IMR-90 (cell line): ENCODE data around the gene CECR2.

ENCODE experiments used
- CEBPB ChIP-seq: IDR thresholded peaks from 2 replicates; pipeline ENCODE4 v1.6.1; 2012; ENCODE audit warnings: low read depth, low read length, improper control_type of control experiment
- CHD1 ChIP-seq: IDR thresholded peaks from 2 replicates; pipeline ENCODE4 v1.6.1; 2012; ENCODE audit warnings: low read depth, low read length, improper control_type of control experiment
- FOS ChIP-seq: fragments of 150-350 bp; IDR thresholded peaks from 2 replicates; pipeline ENCODE4 v1.6.1; 2016; ENCODE audit warnings: low read depth, low read length
- NFE2L2 ChIP-seq: fragments of 150-350 bp; IDR thresholded peaks from 2 replicates; pipeline ENCODE4 v1.6.1; 2016; ENCODE audit warnings: low read depth, mild to moderate bottlenecking, low read length
- POLR2A ChIP-seq: IDR thresholded peaks from 2 replicates; pipeline ENCODE4 v1.6.1; 2012; ENCODE audit warnings: mild to moderate bottlenecking, low read depth, low read length
- RAD21 ChIP-seq: IDR thresholded peaks from 2 replicates; pipeline ENCODE4 v1.6.1; 2012; ENCODE audit warnings: low read length, improper control_type of control experiment
- RCOR1 ChIP-seq: IDR thresholded peaks from 2 replicates; pipeline ENCODE4 v1.6.1; 2012; ENCODE audit warnings: mild to moderate bottlenecking, low read length, improper control_type of control experiment; ENCODE audit not compliant: insufficient replicate concordance
- TF ChIP-seq, protein P1 (sequence below): conservative IDR thresholded peaks from 2 replicates; pipeline ENCODE4 v1.5.1; 2012; ENCODE audit warnings: mild to moderate bottlenecking, low read depth, low read length, improper control_type of control experiment
- TF ChIP-seq, protein P2 (sequence below): fragments of 150-350 bp; IDR thresholded peaks from 2 replicates; pipeline ENCODE4 v1.6.1; 2017; ENCODE audit warnings: mild to moderate bottlenecking, antibody characterized with exemption, low read length, low read depth

DNA sequence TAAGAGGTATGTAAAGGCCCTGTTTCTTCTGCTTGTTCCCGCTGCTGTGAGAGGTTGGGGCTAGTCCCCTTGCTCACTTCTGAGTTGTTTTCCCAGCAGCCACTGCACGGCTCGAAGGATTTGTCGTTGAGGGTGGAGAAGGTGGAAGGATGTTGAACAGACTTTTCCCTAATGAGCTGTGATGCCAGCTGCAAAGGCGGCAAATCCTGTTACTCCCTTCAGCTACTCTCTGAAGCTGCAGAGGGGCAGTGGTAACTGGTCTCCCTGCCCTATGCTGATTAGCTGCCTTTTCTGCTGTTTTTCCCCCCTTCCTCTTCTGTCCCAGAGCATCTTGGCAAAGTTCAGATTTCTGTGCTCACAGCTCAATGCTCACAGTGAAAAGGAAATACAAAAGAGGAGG is 103.7 kb downstream of the CECR2 start:
- TF ChIP-seq, protein P1, sequence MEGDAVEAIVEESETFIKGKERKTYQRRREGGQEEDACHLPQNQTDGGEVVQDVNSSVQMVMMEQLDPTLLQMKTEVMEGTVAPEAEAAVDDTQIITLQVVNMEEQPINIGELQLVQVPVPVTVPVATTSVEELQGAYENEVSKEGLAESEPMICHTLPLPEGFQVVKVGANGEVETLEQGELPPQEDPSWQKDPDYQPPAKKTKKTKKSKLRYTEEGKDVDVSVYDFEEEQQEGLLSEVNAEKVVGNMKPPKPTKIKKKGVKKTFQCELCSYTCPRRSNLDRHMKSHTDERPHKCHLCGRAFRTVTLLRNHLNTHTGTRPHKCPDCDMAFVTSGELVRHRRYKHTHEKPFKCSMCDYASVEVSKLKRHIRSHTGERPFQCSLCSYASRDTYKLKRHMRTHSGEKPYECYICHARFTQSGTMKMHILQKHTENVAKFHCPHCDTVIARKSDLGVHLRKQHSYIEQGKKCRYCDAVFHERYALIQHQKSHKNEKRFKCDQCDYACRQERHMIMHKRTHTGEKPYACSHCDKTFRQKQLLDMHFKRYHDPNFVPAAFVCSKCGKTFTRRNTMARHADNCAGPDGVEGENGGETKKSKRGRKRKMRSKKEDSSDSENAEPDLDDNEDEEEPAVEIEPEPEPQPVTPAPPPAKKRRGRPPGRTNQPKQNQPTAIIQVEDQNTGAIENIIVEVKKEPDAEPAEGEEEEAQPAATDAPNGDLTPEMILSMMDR = no peak
- no peak for TF ChIP-seq RCOR1
- TF ChIP-seq POLR2A = no peak
- TF ChIP-seq FOS = no peak
- TF ChIP-seq, protein P2, sequence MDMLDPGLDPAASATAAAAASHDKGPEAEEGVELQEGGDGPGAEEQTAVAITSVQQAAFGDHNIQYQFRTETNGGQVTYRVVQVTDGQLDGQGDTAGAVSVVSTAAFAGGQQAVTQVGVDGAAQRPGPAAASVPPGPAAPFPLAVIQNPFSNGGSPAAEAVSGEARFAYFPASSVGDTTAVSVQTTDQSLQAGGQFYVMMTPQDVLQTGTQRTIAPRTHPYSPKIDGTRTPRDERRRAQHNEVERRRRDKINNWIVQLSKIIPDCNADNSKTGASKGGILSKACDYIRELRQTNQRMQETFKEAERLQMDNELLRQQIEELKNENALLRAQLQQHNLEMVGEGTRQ = no peak
- no peak for TF ChIP-seq RAD21
- TF ChIP-seq CEBPB = no peak
- no peak for TF ChIP-seq NFE2L2
- no peak for TF ChIP-seq CHD1
